ENCODE data around the gene NCBP3.

NCBP3 gene

GRCh38 chr17:3892095-3892998 is 46.3 kb upstream of the NCBP3 start:
- DNase-seq (ENCODE audit: low read depth in 2 of 2): peak; percentile 66 to 78
- TF ChIP-seq CTCF (IDR thresholded peaks at IDR 0.05; ENCODE audit: low read depth, low read length): no peak
- peak overlapping the region; percentile 61 to 64 for H3K4me3 ChIP-seq (replicated peaks in 1 of 2; ENCODE audit: low read depth in 2 of 2, low read length in 2 of 2)

- H3K4me3 ChIP-seq (replicated peaks in 1 of 2; ENCODE audit: low read depth in 2 of 2, low read length in 2 of 2): peak overlapping the region; percentile 61 to 64
- TF ChIP-seq CTCF (IDR thresholded peaks at IDR 0.05; ENCODE audit: low read depth, low read length): no peak
- DNase-seq (ENCODE audit: low read depth in 2 of 2): no peak
Observed at GRCh38 chr17:3891626-3892094, 45.6 kb upstream of the NCBP3 start.

- no peak for DNase-seq (ENCODE audit: low read depth in 2 of 2)
- no peak overlapping the region for H3K4me3 ChIP-seq (replicated peaks in 1 of 2; ENCODE audit: low read depth in 2 of 2, low read length in 2 of 2)
- no peak for TF ChIP-seq CTCF (IDR thresholded peaks at IDR 0.05; ENCODE audit: low read depth, low read length)
Observed at GRCh38 chr17:3890878-3891219, 44.8 kb upstream of the NCBP3 start.

- TF ChIP-seq CTCF (IDR thresholded peaks at IDR 0.05; ENCODE audit: low read depth, low read length): no peak
- peak; percentile 92 to 95 for DNase-seq (ENCODE audit: low read depth in 2 of 2)
- H3K4me3 ChIP-seq (replicated peaks in 1 of 2; ENCODE audit: low read depth in 2 of 2, low read length in 2 of 2): no peak overlapping the region
Observed at GRCh38 chr17:3890082-3890877, 44.2 kb upstream of the NCBP3 start.

GRCh38 chr17:3889325-3890012 is 43.4 kb upstream of the NCBP3 start:
- no peak for DNase-seq (ENCODE audit: low read depth in 2 of 2)
- TF ChIP-seq CTCF (IDR thresholded peaks at IDR 0.05; ENCODE audit: low read depth, low read length): no peak
- no peak overlapping the region for H3K4me3 ChIP-seq (replicated peaks in 1 of 2; ENCODE audit: low read depth in 2 of 2, low read length in 2 of 2)

- TF ChIP-seq CTCF (IDR thresholded peaks at IDR 0.05; ENCODE audit: low read depth, low read length): no peak
- no peak overlapping the region for H3K4me3 ChIP-seq (replicated peaks in 1 of 2; ENCODE audit: low read depth in 2 of 2, low read length in 2 of 2)
- DNase-seq (ENCODE audit: low read depth in 2 of 2): peak; percentile 90 to 96
Observed at GRCh38 chr17:3888343-3889171, 42.5 kb upstream of the NCBP3 start.
